ENCODE data around the gene EPHB6. TPM values are rescaled to one million over a fixed set of nuclear protein-coding genes. Genes with fewer than 3 reads are reported as not detected.

EPHB6 gene
- total RNA-seq, 2 experiments from 2014 or later = 5.7 to 7.0 TPM

DNA sequence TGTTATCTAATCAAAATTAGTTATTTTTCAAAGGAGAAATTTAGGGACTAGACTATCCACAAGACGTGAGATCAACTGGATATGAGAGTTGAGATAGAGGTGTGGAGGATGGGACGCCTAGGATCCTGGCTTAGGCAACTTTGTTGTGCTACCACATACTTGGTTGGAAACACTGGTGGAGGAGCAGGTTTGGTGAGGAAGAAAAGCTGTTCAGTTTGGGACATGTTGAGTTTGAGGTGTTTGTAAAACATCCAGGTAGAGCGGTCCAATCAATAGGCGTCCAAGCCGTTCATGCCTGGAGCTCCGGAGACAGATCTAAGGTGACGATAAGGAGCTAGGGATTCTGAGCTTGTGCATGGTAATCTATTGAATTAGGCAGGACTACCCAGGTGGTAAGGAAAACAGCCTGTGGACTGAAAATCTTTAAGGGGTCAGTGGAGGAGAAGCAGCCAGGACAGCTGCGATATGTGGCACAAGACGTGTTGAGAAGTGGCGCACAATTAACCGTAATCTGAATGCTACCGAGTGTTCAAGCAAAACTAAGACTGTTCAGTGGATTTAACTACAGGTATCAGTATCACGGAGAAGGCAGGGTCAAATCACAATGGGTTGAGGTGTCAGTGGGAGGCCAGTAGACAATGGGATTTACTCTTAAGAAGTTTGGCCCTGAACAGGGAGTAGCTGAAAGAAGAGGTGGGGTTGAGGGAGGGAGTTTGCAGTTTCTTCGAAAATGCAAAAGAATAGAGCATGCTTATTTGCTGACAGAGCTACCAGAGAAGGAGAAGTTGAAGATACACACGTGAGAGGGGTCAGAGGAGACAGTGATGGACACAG, 46.8 kb downstream of the EPHB6 start:
- ChIA-PET POLR2A (no interaction called here), CTCF (interaction anchor here (0.7 to 0.9 kb wide), 2 partner anchors 21 to 774 kb away, joined by 3 read pairs; no protein-coding TSS in a partner anchor)
- Mint-ChIP-seq H3K36me3 (ENCODE audit: low read depth) (no peaks in the 10 kb centered on the region), H3K27me3 (peaks cover 20% of the 10 kb centered on the region), H3K4me1 (no peaks in the 10 kb centered on the region), H3K27ac (no peak overlapping the region), H3K4me3 (no peak overlapping the region), H3K9me3 (no peaks in the 10 kb centered on the region)
- no peak for DNase-seq

DNA sequence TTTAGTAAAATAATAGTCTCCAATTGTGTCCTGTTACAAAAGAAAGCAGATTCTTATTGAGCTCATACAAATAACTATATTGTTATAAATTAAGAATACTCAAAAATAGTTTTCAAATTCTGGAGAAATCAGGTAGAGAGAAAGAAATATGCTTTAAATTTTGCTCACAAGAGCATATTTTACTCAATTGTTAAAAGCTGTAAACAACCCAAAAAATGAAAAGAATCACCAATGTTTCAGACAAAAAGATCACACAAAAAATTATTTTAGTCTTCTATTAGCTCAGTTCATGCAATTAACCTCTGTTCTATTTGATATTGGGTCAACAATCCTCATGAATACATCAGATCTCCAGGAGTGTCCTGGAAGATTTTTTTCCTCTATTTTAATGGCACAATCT, 49.3 kb downstream of the EPHB6 start:
- ChIA-PET POLR2A (no interaction called here), CTCF (no interaction called here)
- no peak for DNase-seq
- H3K4me3 Mint-ChIP-seq = no peak overlapping the region
- H3K27ac Mint-ChIP-seq = no peak overlapping the region
- no peaks in the 10 kb centered on the region for H3K4me1 Mint-ChIP-seq
- peaks cover 27% of the 10 kb centered on the region for H3K27me3 Mint-ChIP-seq
- no peaks in the 10 kb centered on the region for H3K9me3 Mint-ChIP-seq
- no peaks in the 10 kb centered on the region for H3K36me3 Mint-ChIP-seq (ENCODE audit: low read depth)

DNA sequence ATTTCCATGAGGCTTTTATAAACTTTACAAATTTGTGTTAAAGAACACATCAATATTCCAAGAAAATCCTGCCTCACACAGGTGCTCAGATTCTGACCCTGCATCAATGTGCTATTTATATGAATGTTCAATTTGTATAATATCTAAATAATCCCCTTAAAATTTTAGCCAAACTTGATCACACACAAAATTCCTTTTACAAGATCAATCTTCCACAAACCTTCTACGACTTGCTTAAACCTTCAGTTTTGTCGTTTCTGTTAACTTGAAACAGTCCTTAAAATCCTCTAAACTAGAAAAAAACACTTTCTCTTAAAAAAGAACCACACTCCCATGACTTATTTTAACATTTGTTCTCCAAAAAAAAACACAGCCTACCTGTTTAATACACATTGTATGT, 50.9 kb downstream of the EPHB6 start:
- POLR2A ChIA-PET = no interaction called here
- Mint-ChIP-seq H3K27me3 (peaks cover 30% of the 10 kb centered on the region), H3K9me3 (no peaks in the 10 kb centered on the region), H3K27ac (no peak overlapping the region), H3K4me3 (no peak overlapping the region), H3K36me3 (ENCODE audit: low read depth) (no peaks in the 10 kb centered on the region), H3K4me1 (no peaks in the 10 kb centered on the region)
- DNase-seq = no peak
- CTCF ChIA-PET = no interaction called here

DNA sequence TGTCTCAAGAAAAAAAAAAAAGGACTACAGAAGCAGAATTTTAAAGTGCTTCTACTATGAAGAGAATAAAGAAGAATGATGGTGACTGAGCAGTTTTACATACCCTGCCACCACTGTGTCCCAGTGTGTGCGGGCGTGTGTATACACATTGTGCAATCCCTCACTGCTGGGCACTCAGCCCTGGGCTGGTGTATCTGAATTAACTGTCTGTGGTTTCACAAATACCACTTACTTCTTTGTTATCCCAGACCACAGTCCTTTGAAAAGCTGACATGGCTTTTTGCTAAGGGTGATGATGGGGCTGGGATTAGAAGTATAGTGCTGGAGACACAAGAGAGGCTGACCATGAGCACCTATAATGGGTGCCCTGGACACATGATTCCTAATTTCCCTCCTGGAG, 51.8 kb downstream of the EPHB6 start:
- Mint-ChIP-seq H3K4me1 (no peaks in the 10 kb centered on the region), H3K27ac (no peak overlapping the region), H3K36me3 (ENCODE audit: low read depth) (no peaks in the 10 kb centered on the region), H3K9me3 (no peaks in the 10 kb centered on the region), H3K27me3 (peaks cover 30% of the 10 kb centered on the region), H3K4me3 (no peak overlapping the region)
- POLR2A ChIA-PET = no interaction called here
- CTCF ChIA-PET = no interaction called here
- DNase-seq = no peak

DNA sequence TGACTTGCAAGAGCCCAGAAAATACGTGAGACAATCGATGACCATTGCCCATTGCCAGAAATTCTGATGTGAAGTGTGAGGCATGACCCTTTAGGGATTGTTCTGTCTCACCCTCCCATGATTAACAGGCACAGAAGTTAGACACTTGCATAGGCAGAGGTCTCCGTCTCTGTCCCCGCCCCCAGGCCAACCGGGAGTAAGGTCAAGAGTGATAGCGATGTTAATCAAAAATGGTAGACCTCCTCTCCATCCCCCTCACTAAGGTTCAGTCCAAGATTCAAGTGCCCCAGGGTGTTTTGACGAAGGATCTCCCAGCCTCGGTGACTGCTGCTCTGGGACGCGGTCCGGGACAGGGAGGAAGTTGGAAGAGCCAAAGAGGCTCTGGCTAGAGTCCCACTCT, 53.4 kb downstream of the EPHB6 start:
- DNase-seq = no peak
- Mint-ChIP-seq H3K36me3 (ENCODE audit: low read depth) (no peaks in the 10 kb centered on the region), H3K9me3 (no peaks in the 10 kb centered on the region), H3K4me1 (no peaks in the 10 kb centered on the region), H3K27ac (no peak overlapping the region), H3K4me3 (no peak overlapping the region), H3K27me3 (peaks cover 28% of the 10 kb centered on the region)
- ChIA-PET CTCF (no interaction called here), POLR2A (no interaction called here)

DNA sequence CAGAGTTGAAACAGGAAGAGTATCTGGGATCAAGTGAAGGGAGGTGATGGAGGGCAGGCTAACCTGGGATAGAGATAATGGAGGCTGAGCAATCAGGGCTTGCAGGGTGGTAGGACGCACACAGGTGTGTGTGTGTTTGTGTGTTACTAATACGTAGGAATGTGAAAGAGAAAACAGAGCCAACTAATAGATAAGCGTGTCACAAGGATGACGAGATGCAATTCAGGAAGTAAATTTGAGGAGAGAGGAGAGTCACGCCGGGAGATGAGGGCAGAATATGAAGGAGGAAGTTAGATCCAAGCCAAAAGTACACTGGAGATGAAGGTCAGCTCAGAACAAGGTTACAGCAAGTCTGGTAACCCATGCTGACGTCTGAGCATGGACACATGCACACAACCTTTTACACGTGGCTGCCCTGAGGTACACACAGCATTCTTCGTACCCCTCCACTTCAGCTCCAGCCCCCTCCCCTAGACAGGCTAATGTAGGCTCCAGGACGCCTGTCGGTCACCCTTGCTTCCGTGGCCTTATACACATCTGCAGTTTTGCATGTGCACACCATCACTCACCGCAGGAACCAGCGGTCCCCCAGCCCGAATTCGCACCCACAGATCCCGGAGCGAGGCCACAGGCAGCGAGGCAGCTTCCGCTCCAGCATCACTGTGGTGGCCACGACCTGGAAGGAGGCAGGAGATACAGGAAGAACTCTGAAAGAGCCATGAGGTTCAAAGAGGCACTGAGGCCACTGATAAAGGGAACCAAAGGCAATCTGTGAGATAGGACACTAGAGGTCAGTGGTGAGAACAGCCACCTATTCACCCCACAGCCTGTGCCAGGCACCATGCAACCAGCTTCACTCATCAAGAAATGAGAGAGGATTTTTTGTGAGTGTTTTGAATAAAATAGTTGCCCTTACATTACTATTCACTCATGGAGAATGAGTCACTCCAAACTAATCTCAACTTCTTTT, 54.3 kb downstream of the EPHB6 start:
- CTCF ChIA-PET = interaction anchor here (1.3 to 1.6 kb wide), 2 partner anchors 29 to 89 kb away, joined by 3 read pairs; no protein-coding TSS in a partner anchor
- Mint-ChIP-seq H3K9me3 (no peaks in the 10 kb centered on the region), H3K4me3 (no peak overlapping the region), H3K4me1 (no peaks in the 10 kb centered on the region), H3K36me3 (ENCODE audit: low read depth) (no peaks in the 10 kb centered on the region), H3K27me3 (peaks cover 33% of the 10 kb centered on the region), H3K27ac (no peak overlapping the region)
- POLR2A ChIA-PET = no interaction called here
- DNase-seq = no peak

DNA sequence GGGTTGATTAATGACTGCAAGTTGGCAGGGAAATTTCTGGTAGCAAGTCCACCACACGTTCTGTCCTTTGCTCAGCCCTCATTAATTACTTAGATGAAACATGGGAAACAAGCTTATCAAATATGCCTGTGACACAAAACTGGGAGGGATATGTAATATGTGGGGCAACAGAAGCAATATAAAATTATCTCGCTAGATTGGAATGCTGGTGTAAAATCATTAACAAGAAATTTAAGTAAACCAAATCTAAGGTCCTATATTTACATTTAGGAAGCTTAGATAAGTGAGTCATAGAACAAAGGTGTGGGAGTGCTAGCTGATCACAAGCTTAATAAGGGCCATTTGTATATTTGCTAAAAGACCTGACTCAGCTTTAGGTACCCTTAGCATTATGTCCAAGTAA, 55.2 kb downstream of the EPHB6 start:
- no peaks in the 10 kb centered on the region for H3K9me3 Mint-ChIP-seq
- no peaks in the 10 kb centered on the region for H3K36me3 Mint-ChIP-seq (ENCODE audit: low read depth)
- H3K27ac Mint-ChIP-seq = no peak overlapping the region
- POLR2A ChIA-PET = no interaction called here
- no peak overlapping the region for H3K4me3 Mint-ChIP-seq
- no peaks in the 10 kb centered on the region for H3K4me1 Mint-ChIP-seq
- CTCF ChIA-PET = interaction anchor here (1.3 to 1.6 kb wide), 2 partner anchors 30 to 88 kb away, joined by 3 read pairs; no protein-coding TSS in a partner anchor
- H3K27me3 Mint-ChIP-seq = peaks cover 37% of the 10 kb centered on the region
- no peak for DNase-seq

DNA sequence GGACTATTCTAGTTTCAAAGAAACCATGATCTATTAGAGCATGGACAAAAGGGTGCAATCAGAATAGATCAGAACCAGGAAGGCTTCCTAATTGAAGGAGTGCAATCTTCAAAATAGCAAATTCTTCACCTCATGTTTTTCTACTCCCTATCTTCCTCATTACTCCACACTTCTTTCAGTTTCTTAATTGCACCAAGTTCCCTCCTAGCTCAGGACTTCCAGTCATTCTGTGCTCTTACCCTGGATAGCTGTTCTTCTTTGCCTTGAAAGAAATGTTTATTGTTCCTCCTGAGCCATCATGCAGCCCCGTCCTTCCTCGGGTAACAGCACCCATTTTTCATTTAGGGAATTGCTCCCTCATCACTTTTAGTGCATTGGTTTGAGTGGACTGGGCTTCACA, 55.6 kb downstream of the EPHB6 start:
- no peaks in the 10 kb centered on the region for H3K9me3 Mint-ChIP-seq
- peaks cover 37% of the 10 kb centered on the region for H3K27me3 Mint-ChIP-seq
- no peak overlapping the region for H3K27ac Mint-ChIP-seq
- no peak overlapping the region for H3K4me3 Mint-ChIP-seq
- DNase-seq = no peak
- ChIA-PET POLR2A (no interaction called here), CTCF (interaction anchor here (1.3 to 1.6 kb wide), 3 partner anchors 30 to 92 kb away, joined by 3 read pairs; no protein-coding TSS in a partner anchor)
- no peaks in the 10 kb centered on the region for H3K36me3 Mint-ChIP-seq (ENCODE audit: low read depth)
- H3K4me1 Mint-ChIP-seq = no peaks in the 10 kb centered on the region

DNA sequence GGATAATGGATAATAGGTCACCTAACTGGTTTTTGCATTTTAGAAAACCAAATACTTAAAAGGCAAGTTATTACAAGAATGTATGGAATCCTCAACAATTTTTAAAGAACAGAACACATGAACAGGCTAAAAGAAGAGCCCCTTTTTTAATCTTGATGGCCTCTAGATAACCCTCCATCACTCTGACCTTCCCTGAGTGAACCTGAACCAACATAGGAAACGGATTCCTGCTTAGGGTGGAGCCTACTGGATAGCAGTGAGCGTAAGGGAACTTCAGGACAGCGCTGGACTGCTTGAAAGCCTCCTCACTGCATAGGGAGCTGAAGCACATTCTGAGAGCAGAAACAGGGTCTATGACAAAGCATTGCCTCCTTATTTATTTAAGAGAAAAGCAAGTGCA, 58.2 kb downstream of the EPHB6 start:
- H3K9me3 Mint-ChIP-seq = no peaks in the 10 kb centered on the region
- no peak overlapping the region for H3K27ac Mint-ChIP-seq
- CTCF ChIA-PET = no interaction called here
- no peak overlapping the region for H3K4me3 Mint-ChIP-seq
- POLR2A ChIA-PET = no interaction called here
- no peaks in the 10 kb centered on the region for H3K36me3 Mint-ChIP-seq (ENCODE audit: low read depth)
- H3K4me1 Mint-ChIP-seq = no peaks in the 10 kb centered on the region
- peaks cover 31% of the 10 kb centered on the region for H3K27me3 Mint-ChIP-seq
- no peak for DNase-seq

DNA sequence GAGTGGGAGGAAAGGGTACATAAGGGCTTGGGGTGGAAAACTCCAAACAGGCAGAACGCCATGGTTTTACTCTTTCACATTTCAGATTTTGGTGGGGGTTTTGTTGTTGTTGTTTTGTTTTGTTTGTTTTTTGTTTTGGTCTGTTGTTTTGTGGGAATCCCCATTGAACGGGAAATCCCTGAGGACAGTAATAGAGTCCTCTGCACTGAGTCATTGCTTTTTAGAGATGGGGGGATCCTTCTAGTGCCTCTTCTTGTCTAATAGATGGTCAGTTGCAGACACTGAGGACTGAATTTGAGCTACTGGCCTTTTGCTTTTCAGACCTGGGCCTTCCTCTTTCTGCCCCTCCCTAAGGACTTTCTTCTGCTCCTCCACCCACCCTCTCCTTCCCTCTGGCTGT, 58.7 kb downstream of the EPHB6 start:
- Mint-ChIP-seq H3K4me1 (no peaks in the 10 kb centered on the region), H3K4me3 (no peak overlapping the region), H3K36me3 (ENCODE audit: low read depth) (no peaks in the 10 kb centered on the region), H3K27ac (no peak overlapping the region), H3K9me3 (no peaks in the 10 kb centered on the region), H3K27me3 (peaks cover 31% of the 10 kb centered on the region)
- ChIA-PET CTCF (no interaction called here), POLR2A (no interaction called here)
- no peak for DNase-seq

DNA sequence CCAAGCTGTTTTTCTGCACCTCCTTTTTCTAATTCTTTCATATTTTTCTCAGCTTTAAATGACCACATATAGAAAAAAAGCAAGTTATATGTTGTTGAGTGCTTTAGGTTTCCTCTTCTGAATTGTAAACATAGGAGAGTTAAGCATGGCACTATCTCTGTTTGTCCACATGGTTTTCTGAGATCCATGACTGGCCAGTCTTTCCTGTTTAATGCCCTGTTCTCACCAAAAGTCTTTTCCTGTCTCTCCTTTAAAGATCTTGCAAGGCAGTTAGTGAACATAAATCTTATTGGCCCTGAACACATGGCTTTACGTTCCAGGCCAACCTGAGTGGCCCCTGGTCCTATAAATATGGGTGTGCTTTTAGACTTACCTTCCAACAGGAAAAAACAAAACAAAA, 59.2 kb downstream of the EPHB6 start:
- Mint-ChIP-seq H3K4me1 (no peaks in the 10 kb centered on the region), H3K27ac (no peak overlapping the region), H3K4me3 (no peak overlapping the region), H3K27me3 (peaks cover 26% of the 10 kb centered on the region), H3K9me3 (no peaks in the 10 kb centered on the region), H3K36me3 (ENCODE audit: low read depth) (no peaks in the 10 kb centered on the region)
- CTCF ChIA-PET = no interaction called here
- POLR2A ChIA-PET = no interaction called here
- DNase-seq = no peak

DNA sequence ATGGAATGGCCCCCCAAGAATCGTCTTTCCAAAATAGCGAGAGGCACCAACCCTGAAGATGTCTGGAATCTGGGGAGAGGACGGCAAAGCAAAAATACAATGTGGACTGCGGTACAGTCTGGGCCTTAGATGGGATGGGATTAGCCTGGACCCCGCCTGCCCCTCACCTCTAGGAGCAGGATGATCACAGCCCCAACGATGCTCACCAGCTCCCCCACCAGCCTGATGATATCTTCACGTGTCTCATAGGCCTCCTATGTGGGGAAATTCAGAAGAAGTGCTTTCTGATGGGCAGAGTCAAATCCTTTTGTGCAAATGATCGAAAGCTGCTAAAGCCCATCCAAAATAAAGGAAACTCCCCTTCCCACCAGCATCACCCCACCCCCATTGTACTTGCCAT, 60.4 kb downstream of the EPHB6 start:
- ChIA-PET POLR2A (no interaction called here), CTCF (no interaction called here)
- Mint-ChIP-seq H3K4me1 (no peaks in the 10 kb centered on the region), H3K27ac (no peak overlapping the region), H3K36me3 (ENCODE audit: low read depth) (no peaks in the 10 kb centered on the region), H3K4me3 (no peak overlapping the region), H3K27me3 (peaks cover 23% of the 10 kb centered on the region), H3K9me3 (no peaks in the 10 kb centered on the region)
- DNase-seq = no peak

DNA sequence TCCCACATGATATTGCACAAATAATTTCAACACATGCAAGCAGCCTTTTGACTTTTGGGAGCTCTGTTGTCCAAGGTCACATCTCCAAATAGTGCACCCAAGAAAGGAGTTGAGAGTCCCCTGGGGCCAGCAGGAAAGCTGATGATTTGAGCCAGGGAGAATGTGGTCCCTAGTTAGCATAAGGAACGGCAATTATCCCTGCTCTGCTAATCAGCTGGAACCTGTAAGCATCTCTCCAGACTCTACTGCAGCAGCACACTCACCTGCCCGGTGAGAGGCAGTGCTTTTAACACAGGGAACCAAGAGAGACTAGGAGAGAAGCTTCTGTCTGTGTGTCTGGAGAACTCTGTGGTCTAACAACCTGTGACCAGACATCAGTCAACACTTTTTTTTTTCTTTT, 61.6 kb downstream of the EPHB6 start:
- Mint-ChIP-seq H3K27ac (no peak overlapping the region), H3K4me1 (no peaks in the 10 kb centered on the region), H3K36me3 (ENCODE audit: low read depth) (no peaks in the 10 kb centered on the region), H3K9me3 (no peaks in the 10 kb centered on the region), H3K4me3 (no peak overlapping the region), H3K27me3 (peaks cover 22% of the 10 kb centered on the region)
- ChIA-PET CTCF (no interaction called here), POLR2A (no interaction called here)
- DNase-seq = no peak

All from activated CD4-positive, alpha-beta memory T cell treated with anti-CD3 and anti-CD28 coated beads, Interleukin-2, amount 10 ng/mL, durations not matched to agents 7 days and 5 days (primary cell).